PC-9 (cell line): Measurements from ENCODE around the gene PRDM12. TPM values are rescaled to one million over a fixed set of nuclear protein-coding genes. Genes with fewer than 3 reads are reported as not detected.

ENCODE experiments used
- BruUV-seq: library from RNA; stranded (reverse); fragments of 400-500 nt; replicated peaks from 2 replicates; lab custom pipeline; 2021; lab: Mats Ljungman, UMichigan
- CTCF ChIA-PET: fragments of 300-600 bp; sonication (Branson Sonifier 250); formaldehyde crosslinking; loops from one replicate; lab custom pipeline; 2022; ENCODE audit warnings: antibody characterized with exemption; lab: Charles Lee
- POLR2A ChIA-PET: fragments of 300-600 bp; sonication (Branson Sonifier 250); formaldehyde crosslinking; loops from one replicate; lab custom pipeline; 2022; ENCODE audit warnings: antibody characterized with exemption; ENCODE audit not compliant: unreplicated experiment; lab: Charles Lee
- DNase-seq, 2 experiments: peaks; one replicate each; pipeline versions ENCODE4 v3.0.0 to v3.0.0-alpha.2; 2015 to 2022; ENCODE audit warnings: mixed read lengths in 1 of 2
- H2AFZ ChIP-seq: fragments of 200-600 bp; sonication (generic); 2 replicates; pipeline ENCODE4 v1.8.1; 2017; ENCODE audit warnings: antibody characterized with exemption
- H3F3A ChIP-seq: fragments of 200-600 bp; sonication (generic); 2 replicates; pipeline ENCODE4 v1.8.1; 2017; ENCODE audit warnings: antibody characterized with exemption, mild to moderate bottlenecking, low read depth; ENCODE audit not compliant: insufficient read depth
- H3K27ac ChIP-seq: fragments of 200-600 bp; sonication (generic); 2 replicates; pipeline ENCODE4 v1.6.1; 2016; ENCODE audit warnings: mixed run types
- H3K27me3 ChIP-seq: fragments of 200-600 bp; sonication (generic); 2 replicates; pipeline ENCODE4 v1.6.1; 2016; ENCODE audit warnings: low read depth, mixed run types; ENCODE audit not compliant: insufficient read depth
- H3K36me3 ChIP-seq: fragments of 200-600 bp; sonication (generic); 2 replicates; pipeline ENCODE4 v1.6.1; 2016; ENCODE audit warnings: low read depth, mixed run types
- H3K4me1 ChIP-seq: fragments of 200-600 bp; sonication (generic); replicated peaks from 2 replicates; pipeline ENCODE4 v1.6.1; 2016; ENCODE audit warnings: mixed run types; ENCODE audit not compliant: insufficient read depth
- H3K4me2 ChIP-seq: fragments of 200-600 bp; sonication (generic); 2 replicates; pipeline ENCODE4 v1.6.1; 2017; ENCODE audit warnings: mixed run types
- H3K4me3 ChIP-seq: fragments of 200-600 bp; sonication (generic); 2 replicates; pipeline ENCODE4 v1.6.1; 2016; ENCODE audit warnings: mixed run types
- H3K79me2 ChIP-seq: fragments of 200-600 bp; sonication (generic); 2 replicates; pipeline ENCODE4 v1.6.1; 2017; ENCODE audit warnings: low read depth, mixed run types
- H3K9me2 ChIP-seq: fragments of 200-600 bp; sonication (generic); 2 replicates; pipeline ENCODE4 v1.8.1; 2017; ENCODE audit warnings: mild to moderate bottlenecking; ENCODE audit not compliant: insufficient read depth
- H3K9me3 ChIP-seq: fragments of 200-600 bp; sonication (generic); 2 replicates; pipeline ENCODE4 v1.8.1; 2016; ENCODE audit warnings: low read depth; ENCODE audit not compliant: insufficient read depth
- H4K20me1 ChIP-seq: fragments of 200-600 bp; sonication (generic); 2 replicates; pipeline ENCODE4 v1.8.1; 2017; ENCODE audit not compliant: insufficient read depth
- EZH2 ChIP-seq: fragments of 200-600 bp; sonication (generic); IDR thresholded peaks from 2 replicates; pipeline ENCODE4 v1.8.0; 2017; ENCODE audit warnings: antibody characterized with exemption, low read depth
- intact Hi-C: fragments of 100-400 bp; cut with micrococcal nuclease; formaldehyde crosslinking; loops from one replicate; pipeline ENCODE4 v1.10.0; 2022; ENCODE audit not compliant: unreplicated experiment
- total RNA-seq: library from RNA; stranded (reverse); gene quantifications from 2 replicates; pipeline ENCODE4 v1.2.3, GENCODE V29; 2021
- TF ChIP-seq, protein P1 (sequence below): fragments of 200-600 bp; sonication (generic); conservative IDR thresholded peaks from 2 replicates; pipeline ENCODE4 v1.6.1; 2017; ENCODE audit warnings: mixed run types, antibody characterized with exemption, mild to moderate bottlenecking, moderate library complexity

Gene PRDM12
- total RNA-seq, 1 experiment from 2014 or later = 0.46 TPM

- POLR2A ChIA-PET = interaction anchor here (0.6 kb wide), 1 partner anchor 456 kb away, joined by 7 read pairs; no protein-coding TSS in a partner anchor
- Histone ChIP-seq H4K20me1 (no peaks in the 10 kb centered on the region), H3K79me2 (no peaks in the 10 kb centered on the region), H3K4me1 (no peaks in the 10 kb centered on the region), H3K4me3 (no peak overlapping the region), H3K9me2 (no peaks in the 10 kb centered on the region), H3F3A (no peaks in the 10 kb centered on the region), H2AFZ (no peak overlapping the region), H3K27ac (no peak overlapping the region), H3K9me3 (no peaks in the 10 kb centered on the region), H3K27me3 (peaks cover 11% of the 10 kb centered on the region), H3K36me3 (no peaks in the 10 kb centered on the region), H3K4me2 (no peak overlapping the region)
- TF ChIP-seq, protein P1, sequence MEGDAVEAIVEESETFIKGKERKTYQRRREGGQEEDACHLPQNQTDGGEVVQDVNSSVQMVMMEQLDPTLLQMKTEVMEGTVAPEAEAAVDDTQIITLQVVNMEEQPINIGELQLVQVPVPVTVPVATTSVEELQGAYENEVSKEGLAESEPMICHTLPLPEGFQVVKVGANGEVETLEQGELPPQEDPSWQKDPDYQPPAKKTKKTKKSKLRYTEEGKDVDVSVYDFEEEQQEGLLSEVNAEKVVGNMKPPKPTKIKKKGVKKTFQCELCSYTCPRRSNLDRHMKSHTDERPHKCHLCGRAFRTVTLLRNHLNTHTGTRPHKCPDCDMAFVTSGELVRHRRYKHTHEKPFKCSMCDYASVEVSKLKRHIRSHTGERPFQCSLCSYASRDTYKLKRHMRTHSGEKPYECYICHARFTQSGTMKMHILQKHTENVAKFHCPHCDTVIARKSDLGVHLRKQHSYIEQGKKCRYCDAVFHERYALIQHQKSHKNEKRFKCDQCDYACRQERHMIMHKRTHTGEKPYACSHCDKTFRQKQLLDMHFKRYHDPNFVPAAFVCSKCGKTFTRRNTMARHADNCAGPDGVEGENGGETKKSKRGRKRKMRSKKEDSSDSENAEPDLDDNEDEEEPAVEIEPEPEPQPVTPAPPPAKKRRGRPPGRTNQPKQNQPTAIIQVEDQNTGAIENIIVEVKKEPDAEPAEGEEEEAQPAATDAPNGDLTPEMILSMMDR = no peak
- no peak for TF ChIP-seq EZH2
- no TSS peak for BruUV-seq
- CTCF ChIA-PET = no interaction called here
- intact Hi-C loops = no loop called here
- DNase-seq = no peak
Observed at GRCh38 chr9:130654879-130655278, 9.5 kb upstream of the PRDM12 start.

DNA sequence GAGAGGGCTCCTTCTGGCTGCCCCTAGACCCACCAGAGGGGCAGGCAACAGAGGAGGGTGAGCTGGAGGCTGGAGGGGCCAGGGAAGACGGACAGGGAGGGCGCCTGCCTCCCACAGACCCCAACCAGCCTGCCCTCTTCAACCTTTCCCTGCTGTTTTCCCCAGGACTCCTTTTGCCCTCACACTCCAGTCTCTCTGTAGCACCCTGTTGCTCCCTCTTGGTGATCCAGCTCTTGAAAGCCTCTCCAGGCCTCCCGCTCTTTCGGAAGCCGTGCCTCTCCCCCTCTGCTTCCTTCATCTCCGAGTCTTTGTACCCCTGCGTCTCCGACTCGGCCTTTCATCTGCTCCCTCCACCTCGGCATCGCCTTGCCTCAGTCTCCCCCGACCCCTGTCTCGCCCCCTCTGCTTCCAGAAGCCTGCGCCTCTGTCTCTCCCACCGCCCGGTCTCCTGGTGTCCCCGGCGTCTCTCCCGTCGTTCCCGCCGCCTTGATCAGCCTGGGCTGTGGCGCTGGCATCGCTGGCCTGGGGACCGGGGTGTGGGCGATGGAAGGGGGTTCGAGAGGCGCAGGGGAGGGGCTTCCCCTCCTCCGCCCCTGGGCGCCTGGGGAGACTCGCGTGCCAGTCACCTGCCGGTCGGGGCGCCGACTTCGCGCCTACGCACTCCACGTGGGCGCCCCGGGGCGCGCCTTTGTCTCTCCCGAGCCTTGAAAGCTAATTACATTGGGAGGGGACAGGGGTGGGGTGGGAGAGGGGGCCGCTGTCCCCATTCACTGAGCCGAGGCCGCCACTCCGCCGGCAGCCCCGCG lies 5.3 kb upstream of the PRDM12 start:
- CTCF ChIA-PET = no interaction called here
- peaks cover 15% of the 10 kb centered on the region for H3K27me3 ChIP-seq
- BruUV-seq = no TSS peak

GRCh38 chr9:130659699-130660248 lies 4.6 kb upstream of the PRDM12 start:
- BruUV-seq = no TSS peak
- Histone ChIP-seq H3K4me1 (no peaks in the 10 kb centered on the region), H3K27me3 (peaks cover 18% of the 10 kb centered on the region), H3K9me3 (no peaks in the 10 kb centered on the region), H3K79me2 (no peaks in the 10 kb centered on the region), H3K4me2 (no peak overlapping the region), H3K9me2 (no peaks in the 10 kb centered on the region), H2AFZ (no peak overlapping the region), H3F3A (no peaks in the 10 kb centered on the region), H3K27ac (no peak overlapping the region), H3K4me3 (no peak overlapping the region), H4K20me1 (no peaks in the 10 kb centered on the region), H3K36me3 (no peaks in the 10 kb centered on the region)
- CTCF ChIA-PET = no interaction called here
- intact Hi-C loops = no loop called here
- no peak for TF ChIP-seq EZH2
- TF ChIP-seq, protein P1 = no peak
- POLR2A ChIA-PET = no interaction called here
- DNase-seq = no peak

More for the DNA sequence above, 5.3 kb upstream of the PRDM12 start:
- Histone ChIP-seq H3K4me2 (no peak overlapping the region), H3K36me3 (no peaks in the 10 kb centered on the region), H2AFZ (no peak overlapping the region), H3K27ac (no peak overlapping the region), H3F3A (no peaks in the 10 kb centered on the region), H3K79me2 (no peaks in the 10 kb centered on the region), H3K9me2 (no peaks in the 10 kb centered on the region), H3K4me3 (no peak overlapping the region), H4K20me1 (no peaks in the 10 kb centered on the region), H3K4me1 (no peaks in the 10 kb centered on the region), H3K9me3 (no peaks in the 10 kb centered on the region)
- TF ChIP-seq, protein P1 = no peak
- no peak for TF ChIP-seq EZH2
- DNase-seq = no peak
- intact Hi-C loops = no loop called here
- POLR2A ChIA-PET = no interaction called here
